Neural crest cell (in vitro differentiated cells): ENCODE measurements around the gene COQ10A. TPM values are rescaled to one million over a fixed set of nuclear protein-coding genes. Genes with fewer than 3 reads are reported as not detected.
A peak's percentile ranks its signal among the peaks of the same experiment; 100 is the strongest.

Experiments
- DNase-seq: peaks from one replicate; pipeline ENCODE4 v3.0.0; 2021; ENCODE audit warnings: low read depth, mixed read lengths, low spot score
- H3K27ac Mint-ChIP-seq: one replicate; pipeline ENCODE4 v1.8.0; 2021; ENCODE audit warnings: mild to moderate bottlenecking, mixed read lengths; ENCODE audit not compliant: unreplicated experiment
- H3K27me3 Mint-ChIP-seq: 2 replicates; pipeline ENCODE4 v1.8.0; 2021; ENCODE audit warnings: low read depth, mild to moderate bottlenecking, mixed read lengths
- H3K36me3 Mint-ChIP-seq: 2 replicates; pipeline ENCODE4 v1.8.0; 2021; ENCODE audit warnings: low read depth, mild to moderate bottlenecking, mixed read lengths
- H3K4me1 Mint-ChIP-seq: 2 replicates; pipeline ENCODE4 v1.8.0; 2021; ENCODE audit warnings: mixed read lengths
- H3K4me3 Mint-ChIP-seq: one replicate; pipeline ENCODE4 v1.8.0; 2021; ENCODE audit warnings: mild to moderate bottlenecking, mixed read lengths
- H3K9me3 Mint-ChIP-seq: 2 replicates; pipeline ENCODE4 v1.8.0; 2021; ENCODE audit warnings: mixed read lengths
- total RNA-seq: library from RNA; stranded (reverse); gene quantifications from 2 replicates; pipeline ENCODE4 v1.2.1, GENCODE V29; 2021
- TF ChIP-seq, protein P1 (sequence below): fragments of 200-600 bp; sonication (generic); conservative IDR thresholded peaks from 2 replicates; pipeline ENCODE4 v1.5.0; 2021; ENCODE audit warnings: antibody characterized with exemption, mild to moderate bottlenecking

Gene COQ10A
- total RNA-seq, 1 donor from 2014 or later = 23.3 TPM

DNA sequence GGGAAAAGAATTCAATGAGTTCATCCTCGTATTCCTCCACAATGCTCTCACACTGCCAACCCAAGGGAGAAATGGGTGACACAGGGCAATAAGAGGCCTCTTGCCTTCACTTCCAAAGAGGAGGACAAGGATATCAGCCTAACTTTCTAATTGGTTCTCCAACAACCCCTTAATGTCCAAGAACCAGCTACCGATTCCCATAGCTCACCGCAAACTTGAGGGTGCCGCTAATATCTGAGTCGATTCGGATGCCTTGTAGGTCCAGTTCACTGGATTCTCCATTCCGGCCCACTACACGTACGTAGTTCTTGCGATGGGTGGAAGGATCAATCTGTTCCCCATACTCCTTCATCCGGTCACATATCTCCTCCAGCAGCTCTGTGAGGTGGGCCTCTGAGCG lies 44.3 kb downstream of the COQ10A start:
- no peak overlapping the region for H3K27ac Mint-ChIP-seq
- DNase-seq = no peak
- TF ChIP-seq, protein P1, sequence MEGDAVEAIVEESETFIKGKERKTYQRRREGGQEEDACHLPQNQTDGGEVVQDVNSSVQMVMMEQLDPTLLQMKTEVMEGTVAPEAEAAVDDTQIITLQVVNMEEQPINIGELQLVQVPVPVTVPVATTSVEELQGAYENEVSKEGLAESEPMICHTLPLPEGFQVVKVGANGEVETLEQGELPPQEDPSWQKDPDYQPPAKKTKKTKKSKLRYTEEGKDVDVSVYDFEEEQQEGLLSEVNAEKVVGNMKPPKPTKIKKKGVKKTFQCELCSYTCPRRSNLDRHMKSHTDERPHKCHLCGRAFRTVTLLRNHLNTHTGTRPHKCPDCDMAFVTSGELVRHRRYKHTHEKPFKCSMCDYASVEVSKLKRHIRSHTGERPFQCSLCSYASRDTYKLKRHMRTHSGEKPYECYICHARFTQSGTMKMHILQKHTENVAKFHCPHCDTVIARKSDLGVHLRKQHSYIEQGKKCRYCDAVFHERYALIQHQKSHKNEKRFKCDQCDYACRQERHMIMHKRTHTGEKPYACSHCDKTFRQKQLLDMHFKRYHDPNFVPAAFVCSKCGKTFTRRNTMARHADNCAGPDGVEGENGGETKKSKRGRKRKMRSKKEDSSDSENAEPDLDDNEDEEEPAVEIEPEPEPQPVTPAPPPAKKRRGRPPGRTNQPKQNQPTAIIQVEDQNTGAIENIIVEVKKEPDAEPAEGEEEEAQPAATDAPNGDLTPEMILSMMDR = no peak
- peaks cover 8% of the 10 kb centered on the region for H3K36me3 Mint-ChIP-seq
- peaks cover 3% of the 10 kb centered on the region for H3K27me3 Mint-ChIP-seq
- no peaks in the 10 kb centered on the region for H3K9me3 Mint-ChIP-seq
- H3K4me3 Mint-ChIP-seq = no peak overlapping the region
- peaks cover 17% of the 10 kb centered on the region for H3K4me1 Mint-ChIP-seq

- DNase-seq = peak; percentile 47
- Mint-ChIP-seq H3K4me3 (peak overlapping the region; percentile 100), H3K9me3 (no peaks in the 10 kb centered on the region), H3K36me3 (peaks cover 7% of the 10 kb centered on the region), H3K4me1 (peaks cover 24% of the 10 kb centered on the region), H3K27ac (peak overlapping the region; percentile 100), H3K27me3 (peaks cover 3% of the 10 kb centered on the region)
- TF ChIP-seq, protein P1 = no peak
Observed at GRCh38 chr12:56315249-56315621, 48.5 kb downstream of the COQ10A start.

DNA sequence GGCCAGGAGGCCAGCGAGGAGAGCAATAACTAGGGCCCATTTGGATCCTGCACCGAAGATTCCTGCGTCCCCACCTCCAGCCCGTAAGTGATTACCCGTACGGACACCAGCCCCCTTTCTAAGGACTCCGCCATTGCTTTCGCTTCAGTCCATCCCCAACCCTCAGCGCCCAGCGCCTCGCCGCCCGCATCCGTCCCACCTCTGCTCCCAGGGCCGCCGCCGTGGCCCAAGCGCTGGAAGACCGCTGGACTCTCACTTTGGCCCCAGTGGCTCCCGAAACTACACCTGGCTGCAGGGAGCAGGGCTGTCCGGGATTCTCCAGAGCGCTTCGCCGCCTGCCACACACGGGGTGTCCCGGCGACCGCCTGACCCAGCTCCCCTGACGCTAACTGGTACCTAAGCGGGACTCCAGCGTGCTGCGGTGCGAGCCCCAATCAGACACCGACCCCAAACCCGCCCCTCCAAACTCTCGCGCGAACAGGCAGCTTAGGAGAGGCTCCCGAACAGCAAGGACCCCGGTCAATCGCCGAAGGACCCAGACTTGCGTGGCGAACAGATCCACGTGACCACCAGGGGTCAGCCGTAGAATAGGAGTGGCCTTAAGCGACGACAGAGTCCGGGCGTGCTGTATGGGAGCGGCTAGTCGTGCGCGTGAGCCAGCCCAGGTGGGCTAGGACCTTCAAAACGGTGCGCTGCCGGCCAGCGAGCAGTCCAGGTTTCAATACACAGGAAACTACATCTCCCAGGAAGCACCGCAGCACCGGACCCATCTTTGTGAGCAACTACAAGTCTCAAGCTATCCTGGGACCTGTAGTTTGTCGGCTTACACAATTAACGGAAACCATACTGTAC lies 49.1 kb downstream of the COQ10A start, which contains the start of gene CNPY2:
TSS of gene CNPY2 (minus strand) at position 367 of the 852 bp plus-strand sequence. CDS start 771 bp downstream, outside the sequence.
- H3K27me3 Mint-ChIP-seq = peaks cover 3% of the 10 kb centered on the region
- H3K9me3 Mint-ChIP-seq = no peaks in the 10 kb centered on the region
- H3K4me1 Mint-ChIP-seq = peaks cover 24% of the 10 kb centered on the region
- TF ChIP-seq, protein P1 = peak; percentile 46
- H3K27ac Mint-ChIP-seq = peak within 1 kb of the TSS; percentile 100
- peak; percentile 89 for DNase-seq
- peak within 1 kb of the TSS; percentile 100 for H3K4me3 Mint-ChIP-seq
- peaks cover 7% of the 10 kb centered on the region for H3K36me3 Mint-ChIP-seq

- Mint-ChIP-seq H3K4me3 (peak overlapping the region; percentile 61), H3K27me3 (peaks cover 3% of the 10 kb centered on the region), H3K9me3 (no peaks in the 10 kb centered on the region), H3K4me1 (peaks cover 24% of the 10 kb centered on the region), H3K27ac (no peak overlapping the region), H3K36me3 (peaks cover 7% of the 10 kb centered on the region)
- no peak for DNase-seq
- TF ChIP-seq, protein P1 = no peak
Observed at GRCh38 chr12:56317675-56318074, 50.9 kb downstream of the COQ10A start.

Other genes with a start within 250 kb of the COQ10A start
- 42.3 and 45.5 TPM in 2 replicates for gene IKZF4, start 245.9 kb upstream of the COQ10A start, total RNA-seq
- gene RPS26, start 225.0 kb upstream of the COQ10A start, total RNA-seq = 32.3 and 43.1 TPM in 2 replicates
- 144 and 152 TPM in 2 replicates for gene ERBB3, start 186.8 kb upstream of the COQ10A start, total RNA-seq
- 201 and 213 TPM in 2 replicates for gene PA2G4, start 162.4 kb upstream of the COQ10A start, total RNA-seq
- 4,478 and 4,582 TPM in 2 replicates for gene RPL41, start 150.3 kb upstream of the COQ10A start, total RNA-seq
- gene ZC3H10, start 148.7 kb upstream of the COQ10A start, total RNA-seq = 19.1 and 19.3 TPM in 2 replicates
- 118 and 121 TPM in 2 replicates for gene ESYT1, start 138.7 kb upstream of the COQ10A start, total RNA-seq
- gene MYL6B, start 114.4 kb upstream of the COQ10A start, total RNA-seq = 178 and 189 TPM in 2 replicates
- gene MYL6, start 108.6 kb upstream of the COQ10A start, total RNA-seq = 924 TPM in 2 replicates
- gene SMARCC2, start 77.5 kb upstream of the COQ10A start, total RNA-seq = 164 and 172 TPM in 2 replicates
- gene RNF41, start 45.0 kb upstream of the COQ10A start, total RNA-seq = 48.3 and 48.6 TPM in 2 replicates
- gene NABP2, start 42.6 kb upstream of the COQ10A start, total RNA-seq = 71.8 and 75.7 TPM in 2 replicates
- 0.65 and 1.0 TPM in 2 replicates for gene SLC39A5, start 36.9 kb upstream of the COQ10A start, total RNA-seq
- 61.4 and 68.0 TPM in 2 replicates for gene ANKRD52, start 8.6 kb upstream of the COQ10A start, total RNA-seq
- 295 and 302 TPM in 2 replicates for gene CS, start 33.4 kb downstream of the COQ10A start, total RNA-seq
- gene CNPY2, start 49.0 kb downstream of the COQ10A start, total RNA-seq = 242 and 244 TPM in 2 replicates
- gene PAN2, start 67.1 kb downstream of the COQ10A start, total RNA-seq = 64.4 and 69.6 TPM in 2 replicates
- 0.23 TPM in 1 of 2 replicates, not detected in the other for gene IL23A, start 71.9 kb downstream of the COQ10A start, total RNA-seq
- gene STAT2, start 93.2 kb downstream of the COQ10A start, total RNA-seq = 67.4 and 70.0 TPM in 2 replicates
- gene APOF, start 95.9 kb downstream of the COQ10A start, total RNA-seq = not detected in 2 replicates
- gene TIMELESS, start 182.5 kb downstream of the COQ10A start, total RNA-seq = 108 and 110 TPM in 2 replicates
- gene MIP, start 187.7 kb downstream of the COQ10A start, total RNA-seq = not detected in 2 replicates
- 4.9 and 5.1 TPM in 2 replicates for gene SPRYD4, start 201.6 kb downstream of the COQ10A start, total RNA-seq
- 0.30 and 0.35 TPM in 2 replicates for gene GLS2, start 221.2 kb downstream of the COQ10A start, total RNA-seq